ENCODE results near the gene CDH11.

GRCh38 chr16:65068151-65068740, 53.6 kb downstream of the CDH11 start:
- TF ChIP-seq CTCF (conservative IDR thresholded peaks at IDR 0.05 in 1 of 2, IDR thresholded peaks at IDR 0.05 in 1 of 2; ENCODE audit: low read depth in 1 of 2, low read length in 2 of 2) (no peak), EZH2 (IDR thresholded peaks at IDR 0.05; ENCODE audit: low read length, missing control alignments) (no peak)
